Endometrial microvascular endothelial cells (primary cell): ENCODE data around the gene SLC39A9. TPM values are rescaled to one million over a fixed set of nuclear protein-coding genes. Genes with fewer than 3 reads are reported as not detected.
"Not testable (repeated sequence)": the region's sequence is repeated elsewhere in the genome, so short reads cannot be mapped to it uniquely, and the experiment has no call there.

ENCODE experiments used
- in situ Hi-C: cut with HindIII; loops from 2 replicates; pipeline ENCODE4 v1.10.0; 2017; ENCODE audit warnings: low sequenced_read_pairs, low pct_unique_long_range_greater_than_20kb; ENCODE audit errors: inconsistent ontology term
- total RNA-seq: library from RNA; depleted of rRNA; stranded (reverse); fragments of >200 nt; gene quantifications from one replicate; pipeline ENCODE4 v1.2.3, GENCODE V29; 2015; ENCODE audit errors: inconsistent ontology term

Gene SLC39A9
- total RNA-seq, 1 donor from 2014 or later, result 72.1 TPM

GRCh38 chr14:69487226-69487625, 88.7 kb downstream of the SLC39A9 start:
- in situ Hi-C loops, result no loop called here

- in situ Hi-C loops, result no loop called here
Measured at GRCh38 chr14:69487771-69488170, 89.3 kb downstream of the SLC39A9 start.

DNA sequence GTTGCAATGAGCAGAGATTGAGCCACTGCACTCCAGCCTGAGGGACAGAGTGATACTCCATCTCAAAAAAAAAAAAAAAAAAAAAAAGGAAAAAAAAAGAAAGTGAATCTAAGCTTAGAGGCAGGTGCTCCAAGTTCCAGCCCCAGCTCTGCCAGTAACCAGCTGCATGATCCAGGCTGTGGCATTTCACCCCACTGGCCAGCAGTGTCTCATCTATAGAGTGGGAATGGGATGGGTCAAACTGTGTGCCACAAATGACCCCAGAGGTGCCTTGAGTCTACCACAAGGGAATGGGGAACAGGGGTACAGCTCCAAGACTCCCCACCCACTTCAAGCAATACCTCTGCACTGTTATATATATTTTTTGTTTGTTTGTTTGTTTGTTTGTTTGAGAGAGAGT, 91.0 kb downstream of the SLC39A9 start:
- in situ Hi-C loops, result no loop called here

DNA sequence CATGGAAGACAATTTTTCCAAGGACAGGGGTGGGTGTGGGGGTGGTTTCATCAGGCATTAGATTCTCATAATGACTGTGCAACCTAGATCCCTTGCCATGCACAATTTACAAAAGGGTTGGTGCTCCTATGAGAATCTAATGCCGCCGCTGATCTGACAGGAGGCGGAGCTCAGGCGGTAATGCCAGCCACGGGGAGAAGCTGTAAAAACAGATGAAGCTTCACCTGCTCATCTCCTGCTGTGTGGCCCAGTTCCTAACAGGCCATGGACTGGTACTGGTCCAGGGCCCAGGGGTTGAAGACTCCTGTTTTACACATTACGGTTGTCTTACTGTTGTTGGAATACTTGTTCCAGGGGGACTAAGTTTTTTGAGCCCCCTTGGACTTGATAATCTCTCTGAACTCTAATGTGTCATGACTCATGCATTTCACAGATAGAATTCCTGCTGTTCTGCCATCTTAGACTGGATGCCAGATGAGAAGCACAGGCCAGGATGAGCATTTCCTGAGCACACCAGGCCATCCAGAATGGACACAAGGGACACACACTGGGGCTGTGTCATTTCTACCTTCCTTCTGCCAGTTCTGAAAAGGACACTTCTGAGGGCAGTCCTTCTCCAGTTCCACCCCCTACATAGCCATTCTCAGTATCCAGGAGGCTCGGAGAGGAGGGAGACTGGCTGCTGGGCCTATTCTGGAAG, 91.9 kb downstream of the SLC39A9 start:
- in situ Hi-C loops, result no loop called here

DNA sequence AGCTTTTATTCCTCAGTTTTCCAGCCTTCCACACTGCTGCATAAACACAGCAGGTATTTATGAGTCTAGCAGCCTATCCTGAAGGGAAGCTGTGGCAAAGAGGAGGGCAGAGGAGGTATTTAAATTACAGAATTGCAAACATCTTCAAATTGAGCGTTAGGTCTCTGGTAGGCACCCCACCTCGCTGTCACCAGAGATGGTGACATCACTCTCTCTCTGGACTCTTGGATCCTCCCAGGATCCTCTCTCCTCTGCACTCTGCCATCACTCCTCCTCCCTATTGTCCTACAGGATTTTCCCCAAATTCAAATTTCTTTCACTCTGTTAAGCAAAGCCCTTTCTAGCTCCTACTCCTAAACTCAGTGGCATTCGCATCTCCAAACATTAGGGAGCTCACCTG, 92.7 kb downstream of the SLC39A9 start:
- in situ Hi-C loops, result no loop called here

DNA sequence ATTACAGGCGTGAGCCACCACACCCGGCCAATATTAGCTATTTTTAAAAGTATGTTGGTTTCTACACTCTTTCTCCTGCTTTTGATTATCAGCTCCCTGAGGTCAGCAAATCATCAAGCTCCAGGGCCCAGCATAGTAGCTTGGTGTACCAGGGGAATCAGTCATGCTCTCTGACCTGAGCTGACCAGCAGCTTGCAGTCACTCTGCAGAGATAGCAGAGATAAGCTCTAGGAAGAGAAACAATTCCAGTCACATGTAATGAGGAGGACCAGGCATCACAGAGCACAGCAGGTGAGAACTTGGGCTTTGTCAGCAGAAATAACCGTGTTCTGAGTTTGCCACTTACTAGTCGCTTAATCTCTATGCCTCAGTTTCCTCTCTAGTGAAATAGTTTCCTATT, 94.5 kb downstream of the SLC39A9 start:
- in situ Hi-C loops, result no loop called here

DNA sequence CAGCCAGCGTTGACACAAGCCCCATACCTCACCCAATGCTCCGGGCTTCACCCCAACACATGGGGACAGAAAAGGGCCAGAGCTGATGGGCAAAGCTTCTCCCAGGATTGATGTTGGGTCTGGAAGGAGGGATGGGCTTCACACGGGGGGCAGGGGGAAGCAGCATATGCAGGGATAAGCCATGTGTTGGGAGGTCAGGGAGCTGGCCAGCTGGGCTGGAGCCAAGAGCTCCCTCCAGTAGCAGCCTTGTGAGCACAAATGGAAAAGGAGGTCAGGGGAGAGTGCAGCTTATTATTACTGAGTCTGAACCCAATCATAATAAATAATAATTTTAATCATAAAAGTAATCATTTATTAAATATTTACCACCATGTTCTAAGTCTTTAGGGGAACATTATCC, 95.3 kb downstream of the SLC39A9 start:
- in situ Hi-C loops, result no loop called here

GRCh38 chr14:69495341-69495921, 96.9 kb downstream of the SLC39A9 start:
- in situ Hi-C loops, result no loop called here

DNA sequence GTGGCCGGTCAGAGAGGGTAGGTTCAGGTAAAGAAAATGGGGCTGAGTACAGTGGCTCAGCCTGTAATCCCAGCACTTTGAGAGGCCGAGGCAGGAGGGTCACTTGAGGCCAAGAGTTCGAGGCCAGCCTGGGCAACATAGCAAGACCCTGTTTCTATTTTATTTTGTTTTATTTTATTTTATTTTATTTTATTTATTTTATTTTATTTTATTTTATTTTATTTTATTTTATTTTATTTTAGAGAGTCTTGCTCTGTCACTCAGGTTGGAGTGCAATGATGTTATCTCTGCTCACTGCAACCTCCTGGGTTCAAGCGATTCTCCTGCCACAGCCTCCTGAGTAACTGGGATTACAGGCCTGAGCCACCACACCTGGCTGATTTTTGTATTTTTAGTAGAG, 99.4 kb downstream of the SLC39A9 start:
- in situ Hi-C loops, result not testable (repeated sequence)

- in situ Hi-C loops, result not testable (repeated sequence)
Measured at GRCh38 chr14:69498286-69498685, 99.8 kb downstream of the SLC39A9 start.

GRCh38 chr14:69499436-69499835, 100.9 kb downstream of the SLC39A9 start:
- in situ Hi-C loops, result no loop called here

GRCh38 chr14:69500096-69500495, 101.6 kb downstream of the SLC39A9 start:
- in situ Hi-C loops, result no loop called here

- in situ Hi-C loops, result no loop called here
Measured at GRCh38 chr14:69500736-69501135, 102.2 kb downstream of the SLC39A9 start.

GRCh38 chr14:69501423-69501838, 102.9 kb downstream of the SLC39A9 start:
- in situ Hi-C loops, result no loop called here

- in situ Hi-C loops, result no loop called here
Measured at GRCh38 chr14:69504775-69505174, 106.3 kb downstream of the SLC39A9 start.

DNA sequence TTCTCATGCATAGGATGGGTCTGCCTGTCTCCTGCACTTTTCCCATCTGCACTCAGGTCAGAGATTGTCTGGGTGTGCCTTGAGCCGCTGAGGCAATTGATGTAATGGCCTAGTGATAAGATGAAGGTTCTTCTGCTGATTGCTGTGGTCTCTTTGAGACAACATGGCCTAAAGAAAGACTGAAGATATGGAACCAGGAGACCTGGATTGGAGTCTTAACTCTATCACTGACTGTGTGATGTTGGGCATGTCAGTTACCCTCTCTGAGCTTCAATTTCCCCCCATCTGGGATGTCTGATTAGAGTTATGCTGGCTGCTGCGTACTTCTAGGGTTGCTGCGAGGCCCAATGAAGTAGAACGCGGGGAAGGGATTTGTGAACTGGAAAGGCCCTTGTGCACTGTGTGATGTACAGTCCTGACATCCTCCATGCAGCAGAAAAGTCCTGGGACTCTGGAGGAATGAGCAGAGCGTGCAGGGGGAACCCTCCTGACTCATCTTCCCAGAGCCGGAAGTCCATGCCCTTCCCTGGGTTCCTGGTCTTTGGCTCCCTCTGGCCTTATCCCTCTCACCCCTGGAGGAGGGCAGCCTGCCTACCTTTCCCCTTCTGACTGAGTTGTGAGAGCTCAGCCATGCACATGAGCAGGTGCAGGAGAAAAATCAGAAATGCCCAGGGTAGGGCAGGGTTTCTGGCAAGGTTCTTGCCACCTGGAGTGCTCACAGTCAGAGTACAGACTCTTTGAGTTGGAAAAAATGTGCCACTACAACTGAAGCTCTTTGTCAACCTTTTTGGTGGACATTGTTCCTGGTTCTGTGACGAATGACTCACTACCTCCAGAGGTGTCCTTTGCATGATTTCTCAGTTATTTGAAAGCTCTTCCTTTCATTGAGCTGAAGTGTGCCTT, 107.1 kb downstream of the SLC39A9 start:
- in situ Hi-C loops, result no loop called here

- in situ Hi-C loops, result no loop called here
Measured at GRCh38 chr14:69506241-69506595, 107.7 kb downstream of the SLC39A9 start.
